ENCODE results near the gene SEC14L5.

The SEC14L5 gene

DNA sequence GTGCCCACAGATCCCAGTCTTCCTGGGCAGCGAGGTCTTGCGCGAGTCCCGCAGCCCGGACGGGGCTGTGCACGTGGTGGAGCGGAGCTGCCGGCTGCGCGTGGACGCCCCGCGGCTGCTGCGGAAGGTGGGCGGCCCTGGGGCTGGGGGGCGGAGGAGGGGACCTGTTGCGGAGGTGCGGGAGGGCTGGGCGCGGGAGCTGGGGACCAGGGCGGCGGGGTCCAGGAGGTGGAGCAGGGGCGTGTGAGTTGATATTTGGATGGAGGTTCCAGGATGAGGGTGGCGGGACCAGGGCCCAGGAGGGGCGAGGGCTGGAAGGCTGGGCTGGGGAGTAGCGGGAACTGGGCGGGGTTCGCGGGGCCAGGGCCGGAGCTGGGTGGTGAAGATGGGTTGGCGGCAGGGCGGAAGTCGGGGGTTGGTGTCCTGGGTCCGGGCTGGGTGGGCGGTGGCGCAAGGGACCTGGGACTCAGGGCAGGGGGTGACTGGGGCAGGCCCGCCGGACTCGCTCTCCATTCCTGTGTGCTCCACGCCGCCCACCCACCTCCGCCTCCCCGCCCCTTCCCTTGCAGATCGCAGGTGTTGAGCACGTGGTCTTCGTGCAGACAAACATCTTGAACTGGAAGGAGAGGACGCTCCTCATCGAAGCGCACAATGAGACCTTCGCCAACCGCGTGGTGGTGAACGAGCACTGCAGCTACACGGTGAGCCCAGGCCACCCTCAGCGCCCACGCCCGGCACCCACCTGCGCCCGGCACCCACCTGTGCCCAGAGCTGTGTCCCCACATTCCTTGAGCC, 29.6 kb downstream of the SEC14L5 start:
- no peak for DNase-seq

GRCh38 chr16:4988647-4989046, 30.5 kb downstream of the SEC14L5 start:
- DNase-seq = no peak

DNA sequence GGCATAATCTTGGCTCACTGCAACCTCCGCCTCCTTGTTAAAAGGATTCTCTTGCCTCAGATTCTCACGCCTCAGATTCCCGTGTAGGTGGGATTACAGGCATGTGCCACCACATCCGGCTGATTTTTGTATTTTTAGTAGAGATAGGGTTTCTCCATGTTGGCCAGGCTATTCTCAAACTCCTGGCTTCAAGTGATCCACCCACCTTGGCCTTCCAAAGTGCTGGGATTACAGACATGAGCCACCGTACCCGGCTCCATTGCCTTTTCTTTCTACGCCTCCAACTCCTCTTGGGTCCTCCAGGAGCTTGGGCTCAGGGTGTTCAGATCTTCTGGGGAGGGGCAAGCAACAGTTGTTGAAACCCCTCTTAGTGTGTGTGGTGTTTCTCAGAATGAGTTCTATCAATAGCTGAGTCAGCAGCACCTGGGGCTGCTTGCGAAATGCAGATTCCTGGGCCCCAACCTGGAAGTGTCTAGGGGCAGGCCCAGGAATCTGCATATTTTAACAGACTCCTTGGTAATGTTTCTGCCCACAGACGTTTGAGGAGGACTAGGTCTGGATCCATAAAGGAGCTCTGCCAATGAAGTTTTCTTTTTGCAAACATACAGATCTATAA, 31.4 kb downstream of the SEC14L5 start:
- no peak for DNase-seq

DNA sequence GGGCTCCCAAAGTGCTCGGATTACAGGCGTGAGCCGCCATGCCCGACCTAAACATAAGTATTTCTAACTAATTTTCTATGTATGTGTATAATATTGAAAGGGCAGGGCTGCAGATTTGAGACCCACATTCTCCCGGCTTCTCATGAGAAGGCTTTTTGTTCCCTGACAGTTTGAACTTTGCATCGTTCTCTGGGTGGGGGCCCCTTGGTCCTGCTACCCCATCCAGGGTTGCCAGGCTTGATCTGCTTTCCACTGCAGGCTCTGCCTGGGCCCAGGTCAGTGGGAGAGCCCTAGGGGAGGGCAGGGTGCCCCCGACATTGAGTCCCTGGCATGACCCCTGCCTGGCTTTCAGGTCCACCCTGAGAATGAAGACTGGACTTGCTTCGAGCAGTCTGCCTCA, 32.3 kb downstream of the SEC14L5 start:
- DNase-seq = no peak

- DNase-seq = no peak
Observed at GRCh38 chr16:4991754-4992153, 33.6 kb downstream of the SEC14L5 start.

GRCh38 chr16:4994719-4995434, 36.7 kb downstream of the SEC14L5 start:
- no peak for DNase-seq

DNA sequence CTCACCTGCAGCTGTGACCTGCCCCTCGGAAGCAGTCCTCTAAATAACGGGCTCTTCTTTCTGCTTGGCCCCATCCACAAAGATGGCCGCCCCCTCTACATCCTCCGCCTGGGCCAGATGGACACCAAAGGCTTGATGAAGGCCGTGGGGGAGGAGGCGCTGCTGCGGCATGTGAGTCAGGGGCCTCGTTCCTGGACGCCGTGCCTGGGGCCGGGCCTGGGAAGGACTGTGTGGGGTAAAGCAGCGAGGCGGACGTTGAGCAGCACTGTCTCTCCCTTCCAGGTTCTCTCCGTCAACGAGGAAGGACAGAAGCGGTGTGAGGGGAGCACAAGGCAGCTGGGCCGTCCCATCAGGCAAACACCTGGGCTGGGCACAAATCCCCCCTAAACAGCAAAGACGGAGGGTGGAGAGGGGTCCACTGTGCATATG, 42.5 kb downstream of the SEC14L5 start:
- DNase-seq = no peak

GRCh38 chr16:5001571-5001970, 43.4 kb downstream of the SEC14L5 start:
- DNase-seq = no peak

- DNase-seq = no peak
Observed at GRCh38 chr16:5001986-5002385, 43.9 kb downstream of the SEC14L5 start.

DNA sequence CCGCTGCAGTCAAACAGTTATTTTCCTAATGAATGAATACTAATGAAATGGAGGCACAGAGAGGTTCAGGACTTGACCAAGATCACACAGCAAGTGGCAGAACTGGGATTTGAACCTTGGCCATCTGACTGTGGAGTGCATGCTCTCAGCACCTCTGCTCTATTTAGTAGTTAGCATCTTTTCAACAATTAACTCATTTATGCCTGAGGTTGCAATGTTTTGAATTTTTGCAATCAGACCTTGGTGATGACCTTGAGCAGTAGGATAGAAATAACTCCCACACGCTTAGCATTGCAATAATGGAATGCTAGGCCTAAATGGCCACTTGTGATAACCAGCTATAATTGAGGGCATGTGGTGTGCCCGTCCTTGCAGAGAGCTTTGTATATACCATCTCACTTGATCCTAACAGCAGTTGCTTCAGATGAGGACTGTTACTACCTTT, 44.6 kb downstream of the SEC14L5 start:
- DNase-seq = no peak

GRCh38 chr16:5003211-5003610, 45.1 kb downstream of the SEC14L5 start:
- DNase-seq = no peak

DNA sequence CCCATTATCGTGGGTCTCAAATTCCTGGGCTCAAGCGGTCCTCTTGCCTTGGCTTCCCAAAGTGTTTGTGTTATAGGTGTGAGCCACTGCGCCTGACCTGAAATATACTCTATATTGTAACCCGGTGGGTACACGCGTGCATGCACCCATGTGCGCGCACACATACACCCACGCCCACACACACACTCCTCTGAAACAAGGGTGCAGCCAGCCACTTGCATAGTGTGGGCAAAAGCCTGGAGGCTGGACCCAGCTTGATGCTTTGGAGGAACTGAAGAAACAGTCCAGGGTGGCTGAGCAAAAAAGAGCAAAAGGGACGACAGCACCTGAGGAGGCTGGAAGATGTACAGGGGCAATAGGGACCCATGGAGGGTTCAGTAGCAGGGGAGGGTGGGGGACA, 45.7 kb downstream of the SEC14L5 start:
- DNase-seq = no peak

GRCh38 chr16:5004311-5004710, 46.2 kb downstream of the SEC14L5 start:
- no peak for DNase-seq

DNA sequence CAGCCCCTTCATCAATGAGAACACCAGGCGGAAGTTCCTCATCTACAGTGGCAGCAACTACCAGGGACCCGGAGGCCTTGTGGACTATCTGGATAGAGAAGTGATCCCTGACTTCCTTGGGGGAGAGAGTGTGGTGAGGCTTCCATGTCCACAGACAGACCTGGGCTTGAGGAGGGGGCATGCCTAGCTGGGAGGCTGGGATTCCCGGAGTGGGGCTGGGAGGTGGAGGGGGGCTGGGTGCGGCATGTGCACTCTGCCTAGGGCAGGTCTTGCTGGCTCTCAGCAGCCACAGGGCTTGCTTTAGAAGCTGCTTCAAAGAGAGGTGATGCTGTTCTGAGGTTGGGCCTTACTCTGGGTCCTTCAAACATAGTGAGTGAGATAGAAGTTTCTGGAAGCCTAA, 47.8 kb downstream of the SEC14L5 start:
- DNase-seq = no peak

DNA sequence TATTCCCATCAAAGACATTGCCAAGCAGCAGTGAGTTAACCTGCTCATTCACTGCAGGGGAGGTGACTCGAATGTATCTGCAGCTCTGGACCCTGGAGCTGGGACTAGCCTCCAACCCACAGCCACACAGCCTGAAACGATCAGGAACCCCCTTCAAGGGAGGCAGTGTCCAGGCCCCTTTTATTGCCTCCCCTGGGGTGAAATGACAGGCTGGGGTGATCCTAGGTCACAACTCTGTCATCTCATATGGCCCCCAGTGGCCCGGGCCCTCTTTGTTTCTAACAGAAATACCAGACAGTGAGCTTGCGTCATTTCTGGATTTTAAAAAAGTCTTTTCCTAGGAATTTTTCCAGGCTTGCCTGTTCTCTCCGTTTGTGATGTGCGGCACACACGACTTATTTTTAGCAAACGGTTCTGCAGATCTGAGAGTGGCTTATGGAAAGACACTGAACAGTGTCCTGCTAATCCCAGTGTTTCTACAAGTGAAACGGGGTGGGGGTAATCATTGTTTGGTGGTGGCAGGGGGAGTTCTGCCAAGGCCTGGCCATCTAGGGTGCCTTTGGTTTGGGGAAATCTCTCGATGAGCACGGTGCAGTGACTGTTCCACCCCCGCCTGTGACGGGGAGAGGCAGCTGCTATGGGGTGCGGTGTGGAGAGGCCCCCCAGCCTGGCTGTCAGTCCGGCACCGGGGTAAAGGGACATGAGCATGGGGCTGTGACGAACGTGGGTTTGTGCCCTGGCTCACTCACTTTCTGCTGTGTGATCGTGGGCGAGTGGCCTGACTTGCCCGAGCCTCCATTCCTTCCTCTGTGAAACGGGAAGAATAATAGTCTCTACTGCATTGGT, 48.4 kb downstream of the SEC14L5 start:
- DNase-seq = no peak

- no peak for DNase-seq
Observed at GRCh38 chr16:5007256-5007655, 49.1 kb downstream of the SEC14L5 start.

- DNase-seq = no peak
Observed at GRCh38 chr16:5008311-5008731, 50.2 kb downstream of the SEC14L5 start.

DNA sequence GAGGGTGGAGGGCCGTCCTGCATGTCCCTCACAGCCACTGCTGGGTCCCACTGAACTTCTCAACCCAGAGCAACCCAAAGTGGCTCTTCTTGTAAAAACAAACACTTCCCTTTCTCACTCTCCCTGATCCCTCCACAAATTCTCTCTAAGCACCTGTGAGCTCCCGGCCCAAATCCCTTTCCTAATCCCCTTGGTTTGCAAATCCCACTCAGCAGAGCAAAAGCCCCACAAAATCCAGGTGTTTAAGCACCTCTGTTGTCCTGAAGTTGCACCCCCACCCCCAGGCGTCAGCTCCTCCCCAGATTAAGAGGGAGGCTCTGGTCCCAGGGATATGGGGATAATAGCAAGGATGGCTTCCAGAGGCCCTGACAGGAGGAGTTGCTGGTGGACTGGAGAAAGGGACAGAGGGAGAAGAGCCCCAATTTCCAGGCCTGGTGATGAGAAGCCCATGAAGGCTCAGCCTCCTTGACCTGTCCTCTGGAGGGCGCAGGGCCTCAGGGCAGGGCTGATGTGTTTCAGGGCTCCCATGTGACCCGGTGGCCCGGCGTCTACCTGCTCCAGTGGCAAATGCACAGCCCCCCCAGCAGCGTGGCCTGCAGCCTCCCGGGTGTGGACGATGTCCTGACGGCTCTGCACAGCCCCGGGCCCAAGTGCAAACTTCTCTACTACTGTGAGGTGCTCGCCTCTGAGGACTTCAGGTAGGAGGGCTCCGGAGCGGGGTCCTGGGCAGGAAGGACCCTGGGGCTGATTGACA, 52.6 kb downstream of the SEC14L5 start:
- no peak for DNase-seq

DNA sequence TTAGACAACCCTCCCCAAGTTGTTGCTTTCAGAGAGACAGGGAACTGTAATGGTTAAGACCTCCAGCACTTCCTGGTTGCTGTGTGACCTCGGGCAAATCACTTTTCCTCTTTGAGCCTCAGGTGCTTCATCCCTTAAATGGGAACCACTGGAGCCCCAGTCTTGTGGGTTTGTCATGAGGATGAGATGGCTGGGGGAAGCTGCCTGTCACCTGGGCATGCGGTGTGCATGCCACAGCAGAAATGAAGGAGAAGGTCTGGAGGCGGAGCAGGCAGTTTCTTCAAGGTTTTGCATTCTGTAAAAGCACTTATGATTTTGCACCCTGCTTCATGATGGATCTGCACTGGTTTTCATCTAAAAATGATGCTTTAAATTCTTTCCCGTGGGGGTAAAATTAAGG, 53.5 kb downstream of the SEC14L5 start:
- DNase-seq = no peak

- DNase-seq = no peak
Observed at GRCh38 chr16:5012887-5013286, 54.8 kb downstream of the SEC14L5 start.

DNA sequence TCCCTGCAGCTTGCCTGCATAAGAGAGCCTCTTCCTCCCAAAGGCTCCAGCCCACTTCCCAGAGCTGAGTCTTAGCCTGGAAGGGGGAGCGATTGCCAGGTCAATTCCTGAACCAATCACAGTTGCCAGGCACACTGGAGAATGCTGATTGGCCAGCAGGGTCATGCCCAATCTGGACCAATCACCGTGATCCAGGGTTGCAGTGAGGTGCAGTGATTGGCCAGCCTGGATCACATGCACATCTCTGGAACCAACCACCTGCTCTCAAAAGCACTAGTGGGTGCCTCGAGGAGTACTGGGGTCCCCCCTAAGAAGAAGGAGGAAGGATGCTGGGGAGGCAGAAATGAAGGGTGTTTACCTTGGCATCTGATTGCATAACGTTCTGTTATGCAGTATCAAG, 57.2 kb downstream of the SEC14L5 start:
- DNase-seq = no peak

- no peak for DNase-seq
Observed at GRCh38 chr16:5015887-5016286, 57.8 kb downstream of the SEC14L5 start.

Measured in NCI-H187 (cell line).